HEK293 (cell line): ENCODE data around the gene OLIG1.

Experiments used
- CTCF ChIA-PET: fragments of 350-600 bp; formaldehyde crosslinking; extraction: SDS; loops from one replicate; lab custom pipeline; 2021; ENCODE audit warnings: antibody characterized with exemption; lab: Yijun Ruan, JAX
- POLR2A ChIA-PET: fragments of 300-600 bp; formaldehyde crosslinking; extraction: SDS; loops from one replicate; lab custom pipeline; 2020; ENCODE audit warnings: antibody characterized with exemption, inconsistent platforms; lab: Yijun Ruan, JAX
- H3K27ac ChIP-seq: fragments of 200-500 bp; sonication (Bioruptor generic); 2 replicates; pipeline ENCODE4 v1.5.1; 2014; ENCODE audit warnings: low read depth, low read length, control low read depth, inconsistent platforms; ENCODE audit errors: extremely low read depth
- H3K36me3 ChIP-seq, 2 experiments: fragments of 200-500 bp in 1 of 2; sonication (Bioruptor generic) in 1 of 2; 1 replicate in 1 of 2; 2 replicates in 1 of 2; pipeline ENCODE4 v1.5.1; 2014 to 2017; ENCODE audit warnings: inconsistent platforms in 2 of 2, low read length in 2 of 2; ENCODE audit not compliant: control insufficient read depth in 2 of 2, insufficient read depth in 1 of 2
- H3K4me1 ChIP-seq: fragments of 200-500 bp; sonication (Bioruptor generic); 2 replicates; pipeline ENCODE4 v1.5.1; 2014; ENCODE audit warnings: mild to moderate bottlenecking, low read length, inconsistent platforms; ENCODE audit not compliant: control insufficient read depth, insufficient read depth
- H3K4me3 ChIP-seq: 2 replicates; pipeline ENCODE4 v1.5.1; 2011; ENCODE audit warnings: low read depth, mild to moderate bottlenecking, control low read depth, low read length, moderate library complexity
- H3K9me3 ChIP-seq: fragments of 200-500 bp; sonication (Bioruptor generic); 2 replicates; pipeline ENCODE4 v1.5.1; 2014; ENCODE audit warnings: low read depth, low read length, inconsistent platforms; ENCODE audit not compliant: control insufficient read depth, insufficient read depth
- GLI2 ChIP-seq: fragments of 450-650 bp; formaldehyde crosslinking; IDR thresholded peaks from 2 replicates; pipeline ENCODE4; 2017; ENCODE audit warnings: missing biosample characterization, missing genetic modification characterization, low read depth, borderline replicate concordance
- IKZF3 ChIP-seq: fragments of 450-650 bp; IDR thresholded peaks from 2 replicates; pipeline ENCODE4 v1.5.0; 2018; ENCODE audit warnings: missing biosample characterization, mild to moderate bottlenecking, missing genetic modification characterization, moderate library complexity
- KLF7 ChIP-seq: fragments of 450-650 bp; formaldehyde crosslinking; IDR thresholded peaks from 2 replicates; pipeline ENCODE4 v1.5.1; 2016; ENCODE audit warnings: missing biosample characterization, missing genetic modification characterization, borderline replicate concordance
- PBX3 ChIP-seq: sonication (generic); formaldehyde crosslinking; IDR thresholded peaks from 2 replicates; pipeline ENCODE4 v1.8.1; 2022; ENCODE audit warnings: mild to moderate bottlenecking, moderate library complexity, missing genetic modification reagents
- SALL2 ChIP-seq: fragments of 450-650 bp; formaldehyde crosslinking; IDR thresholded peaks from 2 replicates; pipeline ENCODE4 v1.5.0; 2017; ENCODE audit warnings: missing biosample characterization, mild to moderate bottlenecking, missing genetic modification characterization, borderline replicate concordance
- YY2 ChIP-seq: fragments of 450-650 bp; formaldehyde crosslinking; IDR thresholded peaks from 2 replicates; pipeline ENCODE4 v1.5.1; 2016; ENCODE audit warnings: missing biosample characterization, missing genetic modification characterization
- ZBTB11 ChIP-seq: fragments of 450-650 bp; formaldehyde crosslinking; conservative IDR thresholded peaks from 2 replicates; pipeline ENCODE4 v1.5.1; 2016; ENCODE audit warnings: low read depth, missing biosample characterization, missing genetic modification characterization
- ZBTB49 ChIP-seq: fragments of 450-650 bp; formaldehyde crosslinking; IDR thresholded peaks from 2 replicates; pipeline ENCODE4 v1.5.1; 2016; ENCODE audit warnings: missing biosample characterization, missing genetic modification characterization, low read depth
- ZNF121 ChIP-seq: fragments of 450-650 bp; formaldehyde crosslinking; IDR thresholded peaks from 2 replicates; pipeline ENCODE4 v1.5.1; 2016; ENCODE audit warnings: missing biosample characterization, missing genetic modification characterization
- ZNF274 ChIP-seq, 2 experiments: fragments of 200-500 bp in 1 of 2; fragments of 450-650 bp in 1 of 2; sonication (Bioruptor generic) in 1 of 2; formaldehyde crosslinking in 1 of 2; IDR thresholded peaks; 2 replicates each; pipeline versions ENCODE4 v1.5.1 to v1.6.1; 2014 to 2016; ENCODE audit warnings: borderline replicate concordance in 1 of 2, inconsistent platforms in 1 of 2, low read length in 1 of 2, missing biosample characterization in 1 of 2, missing genetic modification characterization in 1 of 2
- ZNF362 ChIP-seq: fragments of 450-650 bp; formaldehyde crosslinking; IDR thresholded peaks from 2 replicates; pipeline ENCODE4 v1.5.1; 2016; ENCODE audit warnings: missing biosample characterization, missing genetic modification characterization
- ZNF404 ChIP-seq: fragments of 450-650 bp; formaldehyde crosslinking; IDR thresholded peaks from 2 replicates; pipeline ENCODE4 v1.5.1; 2017; ENCODE audit warnings: missing biosample characterization, missing genetic modification characterization
- ZNF585B ChIP-seq: fragments of 450-650 bp; formaldehyde crosslinking; IDR thresholded peaks from 2 replicates; pipeline ENCODE4 v1.5.1; 2016; ENCODE audit warnings: missing biosample characterization, missing genetic modification characterization
- ZNF624 ChIP-seq: fragments of 450-650 bp; formaldehyde crosslinking; IDR thresholded peaks from 2 replicates; pipeline ENCODE4 v1.5.1; 2017; ENCODE audit warnings: missing biosample characterization, missing genetic modification characterization
- ZNF626 ChIP-seq: fragments of 450-650 bp; sonication (Bioruptor Pico); formaldehyde crosslinking; IDR thresholded peaks from 2 replicates; pipeline ENCODE4 v1.5.1; 2018; ENCODE audit warnings: missing biosample characterization, missing genetic modification characterization, inconsistent platforms
- ZNF664 ChIP-seq: fragments of 450-650 bp; formaldehyde crosslinking; IDR thresholded peaks from 2 replicates; pipeline ENCODE4 v1.5.1; 2016; ENCODE audit warnings: missing biosample characterization, missing genetic modification characterization
- ZNF768 ChIP-seq: fragments of 450-650 bp; formaldehyde crosslinking; IDR thresholded peaks from 2 replicates; pipeline ENCODE4 v1.5.1; 2018; ENCODE audit warnings: missing biosample characterization, mild to moderate bottlenecking, missing genetic modification characterization
- TF ChIP-seq, protein P1 (sequence below): fragments of 450-650 bp; formaldehyde crosslinking; IDR thresholded peaks from 2 replicates; pipeline ENCODE4 v1.5.1; 2016; ENCODE audit warnings: missing biosample characterization, missing genetic modification characterization

Gene OLIG1

GRCh38 chr21:33061233-33061632 lies 8.7 kb upstream of the OLIG1 start:
- CTCF ChIA-PET, result interaction anchor here (0.9 kb wide), 1 partner anchor 121 kb away, joined by 3 read pairs; no protein-coding TSS in a partner anchor
- POLR2A ChIA-PET, result no interaction called here
- Histone ChIP-seq H3K27ac (no peak overlapping the region), H3K4me3 (no peak overlapping the region), H3K4me1 (peaks cover 3% of the 10 kb centered on the region; the same call in 1 of the 2 replicates), H3K36me3 (no peaks in the 10 kb centered on the region), H3K9me3 (no peaks in the 10 kb centered on the region)
- TF ChIP-seq KLF7, result no peak
- peak; percentile 72 for TF ChIP-seq ZNF121 (tag by site-specific recombination)
- no peak for TF ChIP-seq YY2 (tag by site-specific recombination)

DNA sequence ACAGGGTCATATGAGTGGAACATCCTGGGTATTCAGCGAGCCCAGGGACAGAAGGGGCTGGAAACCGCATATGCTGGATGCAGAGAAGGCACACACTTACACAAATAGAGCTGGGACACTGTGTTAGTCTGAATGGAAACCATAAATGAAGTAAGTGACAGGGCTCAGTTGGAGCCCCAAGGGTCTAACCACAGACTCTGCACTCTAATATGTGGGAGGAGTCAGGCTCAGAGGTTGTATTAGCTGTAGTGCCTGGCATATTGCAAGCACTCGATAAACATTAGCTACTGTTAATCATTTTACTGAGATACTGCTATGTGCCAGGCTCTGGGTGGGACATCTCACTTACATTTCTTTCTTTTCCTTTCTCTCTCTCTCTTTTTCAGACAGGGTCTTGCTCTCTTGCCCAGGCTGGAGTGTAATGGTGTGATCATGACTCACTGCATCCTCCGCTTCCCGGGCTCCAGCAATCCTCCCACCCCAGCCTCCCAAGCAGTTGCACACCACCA lies 6.5 kb upstream of the OLIG1 start:
- CTCF ChIA-PET, result interaction anchor here (0.6 to 2.0 kb wide), 4 partner anchors 69 to 232 kb away, joined by 4 to 6 read pairs (median 4); no protein-coding TSS in a partner anchor
- H3K4me3 ChIP-seq, result no peak overlapping the region
- H3K27ac ChIP-seq, result no peak overlapping the region
- POLR2A ChIA-PET, result interaction anchor here (1.6 kb wide), 1 partner anchor 9 kb away, joined by 3 read pairs; no protein-coding TSS in a partner anchor
- H3K9me3 ChIP-seq, result no peaks in the 10 kb centered on the region
- TF ChIP-seq ZNF121 (tag by site-specific recombination) (peak; percentile 80), ZNF664 (peak; percentile 95), ZNF626 (tag by site-specific recombination) (no peak)
- TF ChIP-seq, all 188 proteins: peak for 2
- Histone ChIP-seq H3K36me3 (no peaks in the 10 kb centered on the region), H3K4me1 (peaks cover 2% of the 10 kb centered on the region; the same call in 1 of the 2 replicates)

GRCh38 chr21:33063907-33064622 lies 5.9 kb upstream of the OLIG1 start:
- Histone ChIP-seq H3K36me3 (no peaks in the 10 kb centered on the region), H3K4me3 (no peak overlapping the region), H3K27ac (no peak overlapping the region), H3K9me3 (no peaks in the 10 kb centered on the region), H3K4me1 (no peaks in the 10 kb centered on the region)
- ChIA-PET POLR2A (interaction anchor here (1.6 kb wide), 1 partner anchor 8 kb away, joined by 3 read pairs; no protein-coding TSS in a partner anchor), CTCF (interaction anchor here (0.6 to 2.0 kb wide), 3 partner anchors 70 to 233 kb away, joined by 4 to 6 read pairs (median 4); no protein-coding TSS in a partner anchor)
- TF ChIP-seq ZNF768 (tag by site-specific recombination) (no peak), ZNF585B (tag by site-specific recombination) (no peak), ZBTB11 (tag by site-specific recombination) (no peak), PBX3 (no peak), ZNF404 (tag by site-specific recombination) (no peak), ZBTB49 (tag by site-specific recombination) (no peak), ZNF274 (IDR thresholded peaks at IDR 0.05; ENCODE audit: low read length) (no peak), ZNF274 (tag by site-specific recombination; IDR thresholded peaks at IDR 0.05; ENCODE audit: borderline replicate concordance) (no peak), IKZF3 (tag by site-specific recombination) (no peak), ZNF362 (tag by site-specific recombination) (no peak), ZNF624 (tag by site-specific recombination) (no peak), SALL2 (tag by site-specific recombination) (no peak), GLI2 (tag by site-specific recombination) (no peak)
- TF ChIP-seq, protein P1, sequence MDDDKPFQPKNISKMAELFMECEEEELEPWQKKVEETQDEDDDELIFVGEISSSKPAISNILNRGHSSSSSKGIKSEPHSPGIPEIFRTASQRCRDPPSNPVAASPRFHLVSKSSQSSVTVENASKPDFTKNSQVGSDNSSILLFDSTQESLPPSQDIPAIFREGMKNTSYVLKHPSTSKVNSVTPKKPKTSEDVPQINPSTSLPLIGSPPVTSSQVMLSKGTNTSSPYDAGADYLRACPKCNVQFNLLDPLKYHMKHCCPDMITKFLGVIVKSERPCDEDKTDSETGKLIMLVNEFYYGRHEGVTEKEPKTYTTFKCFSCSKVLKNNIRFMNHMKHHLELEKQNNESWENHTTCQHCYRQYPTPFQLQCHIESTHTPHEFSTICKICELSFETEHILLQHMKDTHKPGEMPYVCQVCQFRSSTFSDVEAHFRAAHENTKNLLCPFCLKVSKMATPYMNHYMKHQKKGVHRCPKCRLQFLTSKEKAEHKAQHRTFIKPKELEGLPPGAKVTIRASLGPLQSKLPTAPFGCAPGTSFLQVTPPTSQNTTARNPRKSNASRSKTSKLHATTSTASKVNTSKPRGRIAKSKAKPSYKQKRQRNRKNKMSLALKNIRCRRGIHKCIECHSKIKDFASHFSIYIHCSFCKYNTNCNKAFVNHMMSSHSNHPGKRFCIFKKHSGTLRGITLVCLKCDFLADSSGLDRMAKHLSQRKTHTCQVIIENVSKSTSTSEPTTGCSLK (tag by site-specific recombination), result no peak
